Peyer's patch (tissue), 4 donors: ENCODE measurements around the gene ARPP21.

ENCODE experiments used
- POLR2A ChIP-seq, 2 donors: fragments of 450-650 bp; IDR thresholded peaks; one replicate each; pipeline ENCODE4 v1.5.1; 2017; ENCODE audit warnings: antibody characterized with exemption in 2 of 2, mild to moderate bottlenecking in 2 of 2, moderate library complexity in 2 of 2
- TF ChIP-seq, protein P1 (sequence below), 6 experiments: fragments of 450-650 bp in 4 of 6; fragments of 200-600 bp in 2 of 6; sonication (generic) in 1 of 6; IDR thresholded peaks; one replicate each; pipeline ENCODE4 v1.5.1; 2017 to 2019; ENCODE audit warnings: antibody characterized with exemption in 6 of 6, mild to moderate bottlenecking in 3 of 6, moderate library complexity in 1 of 6

GRCh38 chr3:35654476-35654875, 15.2 kb downstream of the ARPP21 start:
- TF ChIP-seq, protein P1, sequence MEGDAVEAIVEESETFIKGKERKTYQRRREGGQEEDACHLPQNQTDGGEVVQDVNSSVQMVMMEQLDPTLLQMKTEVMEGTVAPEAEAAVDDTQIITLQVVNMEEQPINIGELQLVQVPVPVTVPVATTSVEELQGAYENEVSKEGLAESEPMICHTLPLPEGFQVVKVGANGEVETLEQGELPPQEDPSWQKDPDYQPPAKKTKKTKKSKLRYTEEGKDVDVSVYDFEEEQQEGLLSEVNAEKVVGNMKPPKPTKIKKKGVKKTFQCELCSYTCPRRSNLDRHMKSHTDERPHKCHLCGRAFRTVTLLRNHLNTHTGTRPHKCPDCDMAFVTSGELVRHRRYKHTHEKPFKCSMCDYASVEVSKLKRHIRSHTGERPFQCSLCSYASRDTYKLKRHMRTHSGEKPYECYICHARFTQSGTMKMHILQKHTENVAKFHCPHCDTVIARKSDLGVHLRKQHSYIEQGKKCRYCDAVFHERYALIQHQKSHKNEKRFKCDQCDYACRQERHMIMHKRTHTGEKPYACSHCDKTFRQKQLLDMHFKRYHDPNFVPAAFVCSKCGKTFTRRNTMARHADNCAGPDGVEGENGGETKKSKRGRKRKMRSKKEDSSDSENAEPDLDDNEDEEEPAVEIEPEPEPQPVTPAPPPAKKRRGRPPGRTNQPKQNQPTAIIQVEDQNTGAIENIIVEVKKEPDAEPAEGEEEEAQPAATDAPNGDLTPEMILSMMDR (IDR thresholded peaks at IDR 0.05): no peak
- TF ChIP-seq POLR2A (IDR thresholded peaks at IDR 0.05): no peak
